GM12878 (cell line): ENCODE data around the gene C10orf67. TPM values are rescaled to one million over a fixed set of nuclear protein-coding genes. Genes with fewer than 3 reads are reported as not detected.

ENCODE experiments used
- ATAC-seq: fragments of 200-7000 bp; cut with Tn5 transposase; 3 replicates; pipeline ENCODE4 v1.9.1; 2020; ENCODE audit warnings: mild to moderate bottlenecking, moderate library complexity
- BruUV-seq: library from RNA; stranded (reverse); fragments of 400-500 nt; replicated peaks from 2 replicates; lab custom pipeline; 2021; lab: Mats Ljungman, UMichigan
- CTCF ChIA-PET: fragments of 300-600 bp; sonication (Branson Sonifier 250); formaldehyde crosslinking; extraction: SDS; loops from one replicate; lab custom pipeline; 2021; ENCODE audit warnings: inconsistent platforms; lab: Yijun Ruan, JAX
- POLR2A ChIA-PET: fragments of 350-600 bp; formaldehyde crosslinking; extraction: SDS; loops from one replicate; lab custom pipeline; 2021; ENCODE audit warnings: inconsistent platforms; lab: Charles Lee
- RAD21 ChIA-PET: fragments of 300-600 bp; sonication (Branson Sonifier 250); formaldehyde crosslinking; loops from one replicate; lab custom pipeline; 2023; ENCODE audit warnings: antibody characterized with exemption; ENCODE audit not compliant: unreplicated experiment; lab: Charles Lee
- SMC1A ChIA-PET: fragments of 300-600 bp; sonication (Branson Sonifier 250); formaldehyde crosslinking; loops from one replicate; lab custom pipeline; 2023; ENCODE audit not compliant: unreplicated experiment, uncharacterized antibody; lab: Charles Lee
- DNase-seq: peaks from one replicate; pipeline ENCODE4 v3.0.0-alpha.2; 2011; ENCODE audit warnings: low read depth, low spot score
- FAIRE-seq: peaks from 3 replicates; lab custom pipeline; 2011; peaks lifted over from hg19 to GRCh38; lab: Jason Lieb, UNC
- H2AFZ ChIP-seq: 2 replicates; pipeline ENCODE4 v1.6.0; 2011; ENCODE audit warnings: low read depth, low read length, control low read depth; ENCODE audit not compliant: control insufficient read depth
- H3K27ac ChIP-seq: 2 replicates; pipeline ENCODE4 v1.5.1; 2011; ENCODE audit warnings: control low read depth; ENCODE audit not compliant: control insufficient read depth, insufficient read depth
- H3K27me3 ChIP-seq, 2 experiments: replicated peaks in 1 of 2; 2 replicates each; pipeline versions ENCODE4 v1.6.0 to v1.6.1; 2011; ENCODE audit warnings: low read length in 1 of 2; ENCODE audit not compliant: control insufficient read depth in 2 of 2, insufficient read depth in 2 of 2
- H3K36me3 ChIP-seq, 2 experiments: 2 replicates each; pipeline ENCODE4 v1.5.1; 2011; ENCODE audit warnings: low read length in 1 of 2; ENCODE audit not compliant: control insufficient read depth in 2 of 2, insufficient read depth in 2 of 2
- H3K4me1 ChIP-seq: 2 replicates; pipeline ENCODE4 v1.6.1; 2011; ENCODE audit warnings: mild to moderate bottlenecking, low read length, moderate library complexity, mixed read lengths; ENCODE audit not compliant: control insufficient read depth, insufficient read depth
- H3K4me2 ChIP-seq: 2 replicates; pipeline ENCODE4 v1.6.0; 2011; ENCODE audit warnings: control low read depth; ENCODE audit not compliant: control insufficient read depth, insufficient read depth
- H3K4me3 ChIP-seq: fragments of 200-600 bp; sonication (generic); 2 replicates; pipeline ENCODE4 v1.5.1; 2016
- H3K79me2 ChIP-seq: 2 replicates; pipeline ENCODE4 v1.6.0; 2011; ENCODE audit warnings: low read length; ENCODE audit not compliant: control insufficient read depth, insufficient read depth
- H3K9ac ChIP-seq: 2 replicates; pipeline ENCODE4 v1.8.0; 2011; ENCODE audit warnings: low read length, control low read depth, mixed read lengths; ENCODE audit not compliant: control insufficient read depth, insufficient read depth
- H3K9me3 ChIP-seq: replicated peaks from 3 replicates; pipeline ENCODE4 v1.5.1; 2011; ENCODE audit warnings: mild to moderate bottlenecking, low read length; ENCODE audit not compliant: control insufficient read depth, insufficient read depth
- H4K20me1 ChIP-seq: 2 replicates; pipeline ENCODE4 v1.6.0; 2011; ENCODE audit not compliant: control insufficient read depth, insufficient read depth
- ATF7 ChIP-seq: fragments of 450-650 bp; IDR thresholded peaks from 2 replicates; pipeline ENCODE4 v1.6.1; 2016; ENCODE audit warnings: low read depth, mild to moderate bottlenecking
- CHD1 ChIP-seq: IDR thresholded peaks from 2 replicates; pipeline ENCODE4 v1.6.1; 2012; ENCODE audit warnings: low read depth, low read length, improper control_type of control experiment
- HDAC6 ChIP-seq: fragments of 200-600 bp; sonication (generic); IDR thresholded peaks from one replicate; pipeline ENCODE4 v1.8.0; 2017; ENCODE audit warnings: antibody characterized with exemption; ENCODE audit not compliant: unreplicated experiment
- LARP7 ChIP-seq: fragments of 450-650 bp; IDR thresholded peaks from 2 replicates; pipeline ENCODE4 v1.6.1; 2017; ENCODE audit warnings: mild to moderate bottlenecking
- MEF2A ChIP-seq: IDR thresholded peaks from 2 replicates; pipeline ENCODE4 v1.6.1; 2011; ENCODE audit warnings: low read depth, mild to moderate bottlenecking, low read length, moderate library complexity; ENCODE audit not compliant: insufficient read depth
- MTA2 ChIP-seq: fragments of 450-650 bp; IDR thresholded peaks from 2 replicates; pipeline ENCODE4 v1.6.1; 2016; ENCODE audit warnings: low read depth, mild to moderate bottlenecking, moderate library complexity
- MTA3 ChIP-seq: IDR thresholded peaks from 2 replicates; pipeline ENCODE4 v1.6.1; 2012; ENCODE audit warnings: low read length, inconsistent platforms, borderline replicate concordance
- NFIC ChIP-seq: IDR thresholded peaks from 2 replicates; pipeline ENCODE4 v1.6.1; 2012; ENCODE audit warnings: low read depth, mild to moderate bottlenecking, inconsistent platforms, low read length, moderate library complexity
- NR2C2 ChIP-seq: IDR thresholded peaks from 2 replicates; pipeline ENCODE4 v1.6.1; 2011; ENCODE audit warnings: borderline replicate concordance, low read depth; ENCODE audit not compliant: control insufficient read depth, insufficient read length
- SPI1 ChIP-seq: IDR thresholded peaks from 2 replicates; pipeline ENCODE4 v1.6.1; 2011; ENCODE audit warnings: low read depth, mild to moderate bottlenecking, low read length, moderate library complexity, borderline replicate concordance; ENCODE audit not compliant: insufficient read depth
- SREBF1 ChIP-seq: IDR thresholded peaks from 2 replicates; pipeline ENCODE4 v1.6.1; 2012; ENCODE audit warnings: mild to moderate bottlenecking, low read length
- TARDBP ChIP-seq: IDR thresholded peaks from 2 replicates; pipeline ENCODE4 v1.6.1; 2016; ENCODE audit warnings: borderline replicate concordance
- ZNF274 ChIP-seq: IDR thresholded peaks from one replicate; pipeline ENCODE4 v1.8.0; 2011; ENCODE audit not compliant: insufficient read length, insufficient read depth
- WGBS: methylation state at CpG from one replicate; pipeline ENCODE4 v1.1.6; 2016; ENCODE audit warnings: low lambda C conversion rate; ENCODE audit not compliant: insufficient replicate concordance, insufficient coverage; ENCODE audit errors: missing lambda C conversion rate; 5-methylcytosine and 5-hydroxymethylcytosine counted together
- in situ Hi-C: fragments of 300-500 bp; cut with MboI; formaldehyde crosslinking; loops from 9 replicates; pipeline ENCODE4 v1.14.3; 2018; ENCODE audit warnings: mixed read lengths
- intact Hi-C: fragments of 100-400 bp; cut with micrococcal nuclease; formaldehyde crosslinking; loops from one replicate; pipeline ENCODE4 v1.14.2; 2022; ENCODE audit not compliant: unreplicated experiment
- polyA plus RNA-seq, 11 experiments: library from polyadenylated mRNA; depleted of rRNA in 4 of 11; unstranded in 6 of 11; stranded (reverse) in 5 of 11; fragments of >200 nt; fragmentation: Nextera tagmentation in 4 of 11; fragmentation: Illumina TruSeq in 1 of 11; extraction: Ambion mirVana in 4 of 11; extraction: Trizol in 1 of 11; gene quantifications; 1 replicate in 1 of 11; 2 replicates in 10 of 11; pipeline versions ENCODE4 v1.2.1 to v1.2.3, GENCODE V29; 2011 to 2016; ENCODE audit warnings: inconsistent platforms in 2 of 11, missing spikeins in 2 of 11, low read depth in 1 of 11
- total RNA-seq, 4 experiments: library from RNA; depleted of rRNA in 3 of 4; stranded (reverse); fragments of >200 nt in 3 of 4; fragmentation: Illumina TruSeq in 1 of 4; extraction: Trizol in 1 of 4; gene quantifications; 2 replicates each; pipeline versions ENCODE4 v1.2.1 to v1.2.3, GENCODE V29; 2013 to 2021

The C10orf67 gene
- total and polyA plus RNA-seq, 10 of the 15 experiments (the other 5 are each of a cell fraction or from before 2014, with no cell fraction given) = 0.06 TPM; not detected in 9

DNA sequence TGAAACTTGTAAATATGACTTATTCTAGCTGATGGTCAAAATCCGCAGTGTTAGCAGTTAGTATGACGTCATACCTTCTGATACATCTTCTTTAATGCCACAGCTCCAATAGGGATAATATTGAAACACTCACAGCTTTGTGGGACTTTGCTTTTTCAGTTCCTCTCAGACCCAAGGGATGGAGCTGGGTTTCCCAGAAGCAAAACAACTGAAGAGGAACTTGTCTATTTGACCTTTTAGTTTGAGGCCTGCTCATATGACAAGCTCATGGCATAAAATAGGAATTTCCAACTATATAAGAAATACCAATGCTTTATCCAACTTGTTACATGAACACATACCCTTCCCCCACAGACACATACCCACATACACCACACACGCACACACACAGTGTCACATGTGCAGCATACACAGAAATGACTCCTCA, 31.6 kb upstream of the C10orf67 start:
- intact Hi-C loops = no loop called here
- no peaks in the 10 kb centered on the region for H3K79me2 ChIP-seq
- no peak overlapping the region for H3K4me3 ChIP-seq
- ChIA-PET RAD21 (no interaction called here), SMC1A (interaction anchor here (2.2 kb wide), 1 partner anchor 8 kb away, joined by 6 read pairs; no protein-coding TSS in a partner anchor), POLR2A (no interaction called here), CTCF (interaction anchor here (1.6 kb wide), 1 partner anchor 8 kb away, joined by 3 read pairs; no protein-coding TSS in a partner anchor)
- H3K9ac ChIP-seq = no peak overlapping the region
- ATAC-seq (no peak), FAIRE-seq (peak; percentile 27), DNase-seq (no peak)
- no TSS peak for BruUV-seq
- no peaks in the 10 kb centered on the region for H3K4me1 ChIP-seq
- no peak overlapping the region for H3K27ac ChIP-seq
- H3K9me3 ChIP-seq = no peaks in the 10 kb centered on the region; the same call in 2 of the 3 replicates
- no peaks in the 10 kb centered on the region for H3K36me3 ChIP-seq
- in situ Hi-C loops = no loop called here
- no peak overlapping the region for H2AFZ ChIP-seq
- 41% methylated on average over 3 of the region's 3 CpGs for WGBS
- TF ChIP-seq ZNF274 (no peak), MTA2 (no peak), ATF7 (peak; percentile 84), MEF2A (no peak), SPI1 (peak; percentile 26; the same call in 1 of the 2 replicates), TARDBP (no peak), MTA3 (no peak), NFIC (no peak), NR2C2 (no peak), LARP7 (no peak), HDAC6 (no peak), CHD1 (no peak), SREBF1 (no peak)
- no peak overlapping the region for H3K4me2 ChIP-seq
- H4K20me1 ChIP-seq = no peaks in the 10 kb centered on the region
- no peaks in the 10 kb centered on the region for H3K27me3 ChIP-seq
